HL-60 (cell line): ENCODE measurements around the gene CLCN4.

Source experiments
- CTCF ChIP-seq: IDR thresholded peaks from one replicate; pipeline ENCODE4 v1.5.1; 2011; ENCODE audit warnings: low read length, control low read depth, inconsistent platforms; ENCODE audit not compliant: insufficient read depth
- GABPA ChIP-seq: IDR thresholded peaks from 2 replicates; pipeline ENCODE4 v1.6.1; 2012; ENCODE audit warnings: low read depth
- POLR2AphosphoS5 ChIP-seq: IDR thresholded peaks from 2 replicates; pipeline ENCODE4 v1.6.1; 2012; ENCODE audit warnings: low read depth
- REST ChIP-seq: IDR thresholded peaks from 2 replicates; pipeline ENCODE4 v1.6.1; 2012; ENCODE audit warnings: low read depth; ENCODE audit not compliant: insufficient replicate concordance
- SPI1 ChIP-seq: IDR thresholded peaks from 2 replicates; pipeline ENCODE4 v1.6.1; 2012; ENCODE audit warnings: low read depth, mild to moderate bottlenecking, borderline replicate concordance

- no peak for TF ChIP-seq CTCF
- no peak for TF ChIP-seq POLR2AphosphoS5
- no peak for TF ChIP-seq REST
- TF ChIP-seq GABPA: no peak
- no peak for TF ChIP-seq SPI1
Observed at GRCh38 chrX:10160211-10160610, 3.4 kb downstream of the CLCN4 start.
